Subcutaneous abdominal adipose tissue (tissue), 5 donors: ENCODE data around the gene BTAF1.

ENCODE experiments used
- H3K27ac ChIP-seq: one replicate; pipeline ENCODE4 v1.7.0; 2013; ENCODE audit warnings: low read depth, mild to moderate bottlenecking, inconsistent platforms, low read length, moderate library complexity
- H3K27me3 ChIP-seq, 5 donors: one replicate each; pipeline ENCODE4 v1.7.0; 2013; ENCODE audit warnings: low read length in 5 of 5, inconsistent platforms in 1 of 5; ENCODE audit not compliant: control insufficient read depth in 5 of 5, insufficient read depth in 4 of 5
- H3K36me3 ChIP-seq, 5 donors: one replicate each; pipeline ENCODE4 v1.7.0; 2013; ENCODE audit warnings: low read length in 5 of 5; ENCODE audit not compliant: control insufficient read depth in 5 of 5, insufficient read depth in 5 of 5
- H3K4me1 ChIP-seq, 5 donors: one replicate each; pipeline ENCODE4 v1.7.0; 2013; ENCODE audit warnings: low read length in 5 of 5, mild to moderate bottlenecking in 3 of 5, moderate library complexity in 1 of 5; ENCODE audit not compliant: control insufficient read depth in 5 of 5, insufficient read depth in 5 of 5
- H3K4me3 ChIP-seq, 5 donors: one replicate each; pipeline ENCODE4 v1.7.0; 2013; ENCODE audit warnings: low read length in 5 of 5, low read depth in 1 of 5
- H3K9ac ChIP-seq, 5 donors: one replicate each; pipeline ENCODE4 v1.7.0; 2013; ENCODE audit warnings: low read length in 5 of 5, mild to moderate bottlenecking in 4 of 5, moderate library complexity in 3 of 5
- H3K9me3 ChIP-seq, 5 donors: one replicate each; pipeline ENCODE4 v1.7.0; 2013; ENCODE audit warnings: low read length in 5 of 5; ENCODE audit not compliant: control insufficient read depth in 5 of 5
- donor health status: healthy.
- donor health status: healthy.
- donor health status: healthy.
- donor health status: healthy.
- donor health status: healthy.

Gene BTAF1

GRCh38 chr10:91935886-91936285, 12.3 kb downstream of the BTAF1 start:
- H3K27ac ChIP-seq = no peak overlapping the region
- no peak overlapping the region for H3K9ac ChIP-seq
- H3K36me3 ChIP-seq = peaks cover 20 to 36% (median 22%) of the 10 kb centered on the region in 5 donors
- H3K9me3 ChIP-seq = no peaks in the 10 kb centered on the region
- H3K4me3 ChIP-seq = no peak overlapping the region
- H3K27me3 ChIP-seq = no peaks in the 10 kb centered on the region
- no peaks in the 10 kb centered on the region for H3K4me1 ChIP-seq

- no peak overlapping the region for H3K4me3 ChIP-seq
- H3K4me1 ChIP-seq = no peaks in the 10 kb centered on the region
- no peak overlapping the region for H3K9ac ChIP-seq
- peaks cover 22 to 37% (median 27%) of the 10 kb centered on the region in 5 donors for H3K36me3 ChIP-seq
- H3K27ac ChIP-seq = no peak overlapping the region
- H3K27me3 ChIP-seq = no peaks in the 10 kb centered on the region
- H3K9me3 ChIP-seq = no peaks in the 10 kb centered on the region
These were observed 16.1 kb downstream of the BTAF1 start for GRCh38 chr10:91939653-91940052.

- no peaks in the 10 kb centered on the region for H3K4me1 ChIP-seq
- H3K4me3 ChIP-seq = no peak overlapping the region
- no peak overlapping the region for H3K9ac ChIP-seq
- H3K27ac ChIP-seq = no peak overlapping the region
- H3K36me3 ChIP-seq = peaks cover 20 to 32% (median 22%) of the 10 kb centered on the region in 5 donors
- no peaks in the 10 kb centered on the region for H3K9me3 ChIP-seq
- no peaks in the 10 kb centered on the region for H3K27me3 ChIP-seq
These were observed 17.9 kb downstream of the BTAF1 start for GRCh38 chr10:91941426-91941825.

GRCh38 chr10:91944880-91945630, 21.5 kb downstream of the BTAF1 start:
- Histone ChIP-seq H3K4me1 (no peaks in the 10 kb centered on the region), H3K27me3 (no peaks in the 10 kb centered on the region), H3K9me3 (no peaks in the 10 kb centered on the region), H3K4me3 (no peak overlapping the region), H3K9ac (no peak overlapping the region), H3K27ac (no peak overlapping the region), H3K36me3 (peaks cover 11 to 25% (median 14%) of the 10 kb centered on the region in 5 donors)

GRCh38 chr10:91953600-91954160, 30.1 kb downstream of the BTAF1 start:
- Histone ChIP-seq H3K36me3 (peaks cover 41 to 68% (median 53%) of the 10 kb centered on the region in 5 donors), H3K4me1 (no peaks in the 10 kb centered on the region), H3K9me3 (no peaks in the 10 kb centered on the region), H3K27ac (no peak overlapping the region), H3K27me3 (no peaks in the 10 kb centered on the region), H3K9ac (no peak overlapping the region), H3K4me3 (no peak overlapping the region)

GRCh38 chr10:91955114-91955513, 31.5 kb downstream of the BTAF1 start:
- Histone ChIP-seq H3K4me1 (no peaks in the 10 kb centered on the region), H3K9me3 (no peaks in the 10 kb centered on the region), H3K36me3 (peaks cover 52 to 74% (median 67%) of the 10 kb centered on the region in 5 donors), H3K27me3 (no peaks in the 10 kb centered on the region), H3K27ac (no peak overlapping the region), H3K9ac (no peak overlapping the region), H3K4me3 (no peak overlapping the region)

- Histone ChIP-seq H3K36me3 (peaks cover 55 to 84% (median 74%) of the 10 kb centered on the region in 5 donors), H3K4me3 (no peak overlapping the region), H3K27me3 (no peaks in the 10 kb centered on the region), H3K9ac (no peak overlapping the region), H3K27ac (no peak overlapping the region), H3K9me3 (no peaks in the 10 kb centered on the region), H3K4me1 (no peaks in the 10 kb centered on the region)
These were observed 33.5 kb downstream of the BTAF1 start for GRCh38 chr10:91957091-91957490.

- H3K27me3 ChIP-seq = no peaks in the 10 kb centered on the region
- no peak overlapping the region for H3K4me3 ChIP-seq
- peaks cover 14 to 57% (median 30%) of the 10 kb centered on the region in 5 donors for H3K36me3 ChIP-seq
- H3K27ac ChIP-seq = no peak overlapping the region
- no peaks in the 10 kb centered on the region for H3K9me3 ChIP-seq
- no peak overlapping the region for H3K9ac ChIP-seq
- H3K4me1 ChIP-seq = no peaks in the 10 kb centered on the region
These were observed 45.7 kb downstream of the BTAF1 start for GRCh38 chr10:91969297-91969696.

GRCh38 chr10:91974960-91975359, 51.4 kb downstream of the BTAF1 start:
- Histone ChIP-seq H3K9ac (no peak overlapping the region), H3K27ac (no peak overlapping the region), H3K27me3 (no peaks in the 10 kb centered on the region), H3K9me3 (no peaks in the 10 kb centered on the region), H3K36me3 (peaks cover 5 to 26% (median 12%) of the 10 kb centered on the region in 5 donors), H3K4me3 (no peak overlapping the region), H3K4me1 (no peaks in the 10 kb centered on the region)

GRCh38 chr10:91975438-91975837, 51.9 kb downstream of the BTAF1 start:
- no peaks in the 10 kb centered on the region for H3K4me1 ChIP-seq
- no peaks in the 10 kb centered on the region for H3K9me3 ChIP-seq
- no peak overlapping the region for H3K9ac ChIP-seq
- no peak overlapping the region for H3K4me3 ChIP-seq
- peaks cover 2 to 25% (median 11%) of the 10 kb centered on the region in 5 donors for H3K36me3 ChIP-seq
- no peak overlapping the region for H3K27ac ChIP-seq
- no peaks in the 10 kb centered on the region for H3K27me3 ChIP-seq
